Activated T-cell treated with anti-CD3 and anti-CD28 coated beads, Interleukin-2, amount 50 U/mL, for 48 hours (primary cell): ENCODE results near the gene C1GALT1.
"Not testable (repeated sequence)": the region's sequence is repeated elsewhere in the genome, so short reads cannot be mapped to it uniquely, and the experiment has no call there.

Experiments
- DNase-seq, 2 experiments: peaks; one replicate each; pipeline ENCODE4 v3.0.0-alpha.2; 2020

The C1GALT1 gene

DNA sequence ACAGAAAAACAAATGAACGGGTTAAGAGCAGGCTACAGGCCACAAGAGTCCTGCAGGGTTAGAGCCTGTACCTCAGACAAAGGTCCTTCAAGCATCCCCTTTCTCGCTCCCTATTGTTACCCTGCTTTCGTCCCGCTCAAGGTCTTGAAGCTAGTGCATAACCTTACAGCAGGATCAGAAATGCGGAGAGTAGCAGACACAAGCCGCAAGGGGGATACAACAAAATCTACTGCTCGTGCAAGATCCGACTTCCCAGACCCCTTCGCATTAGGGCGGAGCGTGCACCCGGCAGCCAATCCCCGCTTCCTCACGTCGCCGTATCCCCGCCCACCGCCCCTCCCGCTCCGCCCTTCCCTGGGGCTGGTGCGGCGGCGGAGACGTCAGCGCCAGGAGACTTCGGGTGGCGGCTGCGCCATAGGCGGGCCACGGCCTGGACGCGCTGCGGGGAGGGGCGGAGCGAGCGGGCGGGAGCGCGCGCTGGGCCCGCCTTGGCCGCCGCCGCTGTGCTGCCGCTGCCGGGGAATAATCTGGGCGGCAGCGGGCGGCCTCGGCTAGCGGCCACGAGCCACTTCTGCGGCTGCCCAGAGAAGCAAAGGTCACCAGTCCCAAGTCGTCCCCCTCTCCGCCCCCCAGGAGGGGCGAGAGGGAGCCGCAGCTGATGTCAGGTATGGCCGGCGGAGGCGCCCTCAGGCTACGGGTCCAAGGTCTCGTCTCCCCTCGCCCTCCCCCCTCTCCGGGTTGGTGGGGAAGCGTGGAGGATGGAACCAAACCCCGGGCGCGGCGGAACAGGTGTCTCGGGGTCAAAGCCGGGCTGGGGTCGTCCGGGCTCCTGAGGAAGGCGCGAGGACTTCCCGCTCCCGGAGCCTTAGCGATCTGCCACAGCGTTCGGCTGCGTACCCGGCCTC, at the start of gene C1GALT1:
Gene C1GALT1, plus strand, starts transcription at position 389 of the 905 bp plus-strand sequence. CDS start 51,776 bp downstream, outside the sequence.
- peak; percentile 95 to 97 for DNase-seq

DNA sequence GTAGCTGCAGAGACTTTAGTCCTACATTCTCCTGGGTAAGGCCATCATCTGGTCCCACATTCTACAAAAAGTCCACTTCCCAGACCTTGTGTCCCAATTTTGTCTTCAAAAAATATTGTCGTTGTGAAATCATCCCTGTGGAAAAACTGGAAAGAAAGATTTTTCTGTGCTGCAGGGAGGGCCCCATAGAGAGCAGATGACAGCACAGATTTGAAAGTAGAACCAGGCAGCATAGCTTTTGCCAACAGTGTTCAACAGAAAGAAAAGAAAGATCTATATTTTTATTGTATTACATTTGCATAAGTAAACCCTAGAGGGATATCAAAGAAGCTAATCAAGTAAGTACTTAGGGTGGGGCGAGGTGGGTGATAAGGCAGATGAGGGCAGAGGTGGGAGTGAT, 48.3 kb upstream of the C1GALT1 start:
- DNase-seq = no peak

DNA sequence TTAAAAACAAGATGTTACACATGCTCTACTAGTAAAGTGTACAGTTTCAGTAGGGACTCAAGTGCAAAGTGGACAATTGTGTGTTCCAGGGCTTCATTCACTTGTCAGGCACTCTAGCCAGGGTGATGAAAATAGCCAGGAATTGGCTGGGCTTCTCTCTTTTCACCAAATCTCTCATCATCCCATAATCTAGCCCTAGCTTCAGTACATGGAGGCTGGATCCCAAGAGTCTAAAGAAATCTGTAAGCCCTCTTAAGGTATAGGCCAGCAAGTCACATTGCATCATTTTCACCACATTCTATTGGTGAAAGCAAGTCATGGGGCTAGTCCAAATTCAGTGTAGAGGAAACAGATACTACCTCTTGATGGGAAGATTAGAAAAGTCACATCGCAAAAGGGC, 47.3 kb upstream of the C1GALT1 start:
- DNase-seq = no peak

DNA sequence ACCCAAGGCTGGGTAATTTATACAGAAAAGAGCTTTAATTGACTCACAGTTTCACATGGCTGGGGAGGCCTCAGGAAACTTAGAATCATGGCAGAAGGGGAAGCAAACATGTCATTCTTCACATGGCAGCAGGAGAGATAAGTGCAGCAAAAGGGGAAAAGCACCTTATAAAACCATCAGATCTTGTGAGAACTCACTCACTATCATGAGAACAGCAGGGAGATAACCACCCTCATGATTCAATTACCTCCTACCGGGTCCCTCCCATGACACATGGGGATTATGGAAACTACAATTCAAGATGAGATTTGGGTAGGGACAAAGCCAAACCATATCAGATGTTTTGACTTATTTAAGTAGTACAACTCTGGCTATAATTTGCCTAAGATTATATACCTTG, 46.4 kb upstream of the C1GALT1 start:
- not testable (repeated sequence) for DNase-seq

DNA sequence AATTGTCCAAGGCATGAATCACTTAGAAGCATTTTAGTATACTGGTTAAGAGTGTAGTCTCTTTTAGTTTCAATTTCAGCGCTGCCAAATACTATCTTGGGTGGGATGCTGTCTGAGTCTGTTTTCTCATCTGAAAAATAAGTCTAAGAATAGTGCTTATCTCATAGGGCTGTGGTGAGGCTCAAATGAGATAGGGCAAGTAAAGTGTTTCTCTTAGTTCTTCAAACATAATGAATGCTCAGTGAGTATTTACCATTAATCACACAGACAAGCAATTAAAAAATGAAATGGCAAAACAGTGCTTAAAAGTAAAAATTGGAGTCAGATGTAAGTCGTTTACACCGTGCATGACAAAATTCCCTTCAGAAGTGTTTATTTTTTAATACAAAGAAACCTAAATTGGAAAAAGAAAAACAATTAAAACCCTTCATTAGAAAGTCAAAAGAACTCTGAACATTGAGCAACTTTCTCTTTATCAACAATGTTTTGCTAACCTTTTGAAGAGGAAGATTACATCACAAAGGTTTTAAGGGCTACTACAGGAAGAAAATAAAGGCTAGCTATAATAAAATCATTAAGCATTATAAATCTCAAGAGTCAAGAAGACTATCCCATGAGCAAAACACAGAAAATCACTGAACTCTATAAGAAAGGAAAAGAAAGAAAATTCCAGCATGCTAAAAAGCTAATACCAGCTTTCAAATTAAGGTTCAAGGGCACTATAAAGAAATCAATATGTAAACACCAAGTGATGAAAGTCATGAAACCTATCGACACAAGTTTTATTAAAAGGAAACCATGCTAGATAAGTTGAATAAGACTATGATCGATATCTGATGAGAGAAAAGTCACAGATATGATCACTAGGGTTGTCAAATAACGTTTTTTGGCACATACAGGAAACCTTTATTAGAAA, 45.6 kb upstream of the C1GALT1 start:
- DNase-seq = no peak

DNA sequence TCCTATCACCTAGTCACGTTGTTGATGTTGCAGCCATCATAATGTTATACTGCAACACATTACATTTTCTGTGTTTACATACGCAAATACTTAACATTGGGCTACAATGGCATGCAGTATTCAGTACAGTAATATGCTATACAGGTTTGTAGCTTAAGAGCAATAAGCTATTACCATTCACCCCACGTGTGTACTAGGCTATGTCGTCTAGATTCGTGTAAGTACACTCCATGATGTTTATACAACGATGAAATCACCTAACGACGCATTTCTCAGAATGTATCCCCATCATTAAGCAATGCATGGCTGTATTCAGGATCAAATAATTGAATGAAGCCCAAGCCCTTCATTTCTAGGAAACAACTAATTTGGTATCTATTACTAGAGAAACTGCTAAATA, 43.4 kb upstream of the C1GALT1 start:
- no peak for DNase-seq

DNA sequence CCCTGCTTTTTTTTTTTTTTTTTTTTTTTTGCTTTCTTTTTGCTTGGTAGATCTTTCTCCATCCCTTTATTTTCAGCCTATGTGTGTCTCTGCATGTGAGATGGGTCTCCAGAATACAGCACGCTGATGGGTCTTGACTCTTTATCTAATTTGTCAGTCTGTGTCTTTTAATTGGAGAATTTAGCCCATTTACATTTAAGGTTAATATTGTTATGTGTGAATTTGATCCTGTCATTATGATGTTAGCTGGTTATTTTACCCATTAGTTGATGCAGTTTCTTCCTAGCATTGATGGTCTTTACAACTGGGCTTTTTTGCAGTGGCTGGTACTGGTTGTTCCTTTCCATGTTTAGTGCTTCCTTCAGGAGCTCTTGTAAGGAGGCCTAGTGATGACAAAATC, 38.9 kb upstream of the C1GALT1 start:
- DNase-seq = not testable (repeated sequence)

DNA sequence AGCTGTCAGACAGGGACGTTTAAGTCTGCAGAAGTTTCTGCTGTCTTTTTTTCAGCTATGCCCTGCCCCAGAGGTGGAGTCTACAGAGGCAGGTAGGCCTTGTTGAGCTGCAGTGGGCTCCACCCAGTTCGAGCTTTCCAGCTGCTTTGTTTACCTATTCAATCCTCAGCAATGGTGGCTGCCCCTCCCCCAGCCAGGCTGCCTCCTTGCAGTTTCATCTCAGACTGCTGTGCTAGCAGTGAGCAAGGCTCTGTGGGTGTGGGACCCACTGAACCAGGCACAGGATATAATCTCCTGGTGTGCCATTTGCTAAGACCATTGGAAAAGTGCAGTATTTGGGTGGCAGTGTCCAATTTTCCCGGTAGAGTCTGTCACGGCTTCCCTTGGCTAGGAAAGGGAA, 37.2 kb upstream of the C1GALT1 start:
- DNase-seq = not testable (repeated sequence)

DNA sequence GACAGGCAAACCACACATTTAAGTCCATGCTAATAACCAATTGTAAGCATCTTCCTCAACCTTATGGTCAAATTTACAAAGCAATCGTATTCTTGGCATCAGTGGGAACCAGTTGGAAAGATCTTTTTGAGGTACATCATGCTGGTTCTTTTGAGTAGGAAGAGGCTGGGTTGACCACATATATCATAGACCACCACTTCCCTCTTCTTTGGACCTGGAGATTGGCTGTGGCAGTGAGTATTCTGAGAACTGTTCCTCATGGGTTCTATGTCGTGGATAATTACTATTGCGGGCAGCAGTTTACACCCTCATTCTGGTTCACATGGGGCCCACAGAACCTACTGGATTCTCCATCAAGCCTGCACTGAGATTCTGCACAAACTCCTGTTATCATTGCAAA, 35.5 kb upstream of the C1GALT1 start:
- DNase-seq = no peak

DNA sequence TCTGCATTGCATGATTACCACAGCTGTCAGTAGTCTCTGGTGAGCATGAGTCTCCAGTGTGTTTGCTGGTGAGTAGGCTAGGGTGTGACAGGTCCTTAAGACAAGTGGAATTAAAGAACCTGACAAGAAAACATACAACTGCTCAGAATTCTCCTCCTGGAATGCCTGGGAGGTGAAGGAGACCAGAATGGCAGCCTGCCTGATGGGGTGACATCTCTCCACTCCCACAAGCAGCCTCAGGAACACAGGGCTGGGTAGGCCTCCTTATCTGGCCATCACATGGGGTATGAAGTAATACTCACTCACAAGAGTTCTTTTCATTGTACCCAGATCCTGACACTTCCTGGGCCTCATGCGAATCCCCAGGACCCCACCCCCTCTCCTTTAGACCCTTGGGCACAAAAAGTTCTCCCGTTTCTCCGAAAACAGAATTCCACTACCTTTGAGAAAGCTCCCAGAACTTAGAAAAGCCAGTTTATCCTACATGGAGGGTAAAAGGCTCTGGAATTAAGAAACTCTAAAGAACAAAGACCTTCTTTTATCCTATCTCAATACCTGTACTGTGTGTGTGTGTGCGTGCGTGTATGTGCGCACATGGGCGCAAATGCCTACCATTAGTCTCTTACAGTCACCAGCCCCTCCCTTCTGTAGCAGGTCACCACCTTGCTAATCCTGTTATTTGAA, 33.4 kb upstream of the C1GALT1 start:
- no peak for DNase-seq

DNA sequence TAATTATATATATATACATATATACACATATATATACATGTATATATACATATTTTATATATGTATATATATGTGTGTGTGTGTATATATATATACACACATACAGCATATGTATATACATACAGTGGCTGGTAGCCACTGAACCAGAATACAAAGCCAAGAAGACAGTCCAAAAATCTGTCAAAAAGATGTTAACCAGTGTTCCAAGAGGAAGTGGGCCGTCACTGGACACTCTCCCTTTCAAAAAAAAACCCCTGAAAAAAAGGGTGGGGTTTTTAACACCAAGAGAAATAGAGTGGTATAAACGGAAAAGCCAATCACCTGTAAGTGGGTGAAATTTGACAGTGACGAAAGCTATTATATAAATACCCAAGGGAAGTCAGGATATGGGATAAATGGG, 31.1 kb upstream of the C1GALT1 start:
- no peak for DNase-seq

DNA sequence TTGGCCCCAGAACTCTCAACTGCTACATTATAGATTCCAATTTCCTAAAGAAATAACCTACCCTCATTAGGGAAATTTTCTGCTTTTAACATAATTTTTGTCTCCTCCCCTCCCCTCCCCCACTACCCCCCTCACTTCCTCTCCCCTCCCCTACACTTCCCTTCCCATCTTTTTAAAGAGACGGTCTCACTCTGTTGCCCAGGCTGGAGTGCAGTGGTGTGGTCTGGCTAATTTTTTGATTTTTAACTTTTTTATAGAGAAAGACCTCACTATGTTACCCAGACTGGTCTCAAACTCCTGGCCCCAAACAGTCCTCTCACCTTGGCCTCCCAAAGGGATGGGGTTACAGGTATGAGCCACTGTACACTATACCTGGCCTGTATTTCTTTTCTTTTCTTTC, 30.5 kb upstream of the C1GALT1 start:
- DNase-seq = no peak

DNA sequence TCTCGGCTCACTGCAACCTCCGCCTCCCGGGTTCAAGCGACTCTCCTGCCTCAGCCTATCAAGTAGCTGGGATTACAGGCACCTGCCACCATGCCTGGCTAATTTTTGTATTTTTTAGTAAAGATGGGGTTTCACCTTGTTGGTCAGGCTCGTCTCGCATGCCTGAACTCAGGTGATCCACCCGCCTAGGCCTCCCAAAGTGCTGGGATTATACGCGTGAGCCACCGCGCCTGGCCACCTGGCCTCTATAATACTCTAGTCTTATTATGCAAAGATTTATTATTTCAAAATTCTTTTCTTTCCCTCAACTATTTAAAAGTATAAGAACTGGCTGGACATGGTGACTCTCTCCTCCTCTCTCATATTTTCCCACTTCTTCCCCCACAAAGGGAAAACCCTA, 30.0 kb upstream of the C1GALT1 start:
- no peak for DNase-seq

DNA sequence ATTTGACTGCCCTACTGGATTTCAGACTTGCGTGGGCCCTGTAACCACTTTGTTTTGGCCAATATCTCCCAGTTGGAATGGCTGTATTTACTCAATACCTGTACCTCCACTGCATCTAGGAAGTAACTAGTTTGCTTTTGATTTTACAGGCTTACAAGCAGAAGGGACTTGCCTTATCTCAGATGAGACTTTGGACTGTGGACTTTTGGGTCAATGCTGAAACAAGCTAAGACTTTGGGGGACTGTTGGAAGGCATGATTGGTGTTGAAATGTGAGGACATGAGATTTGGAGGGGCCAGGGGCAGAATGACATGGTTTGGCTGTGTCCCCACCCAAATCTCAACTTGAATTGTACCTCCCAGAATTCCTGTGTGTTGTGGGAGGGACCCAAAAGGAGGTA, 28.0 kb upstream of the C1GALT1 start:
- DNase-seq = not testable (repeated sequence)

DNA sequence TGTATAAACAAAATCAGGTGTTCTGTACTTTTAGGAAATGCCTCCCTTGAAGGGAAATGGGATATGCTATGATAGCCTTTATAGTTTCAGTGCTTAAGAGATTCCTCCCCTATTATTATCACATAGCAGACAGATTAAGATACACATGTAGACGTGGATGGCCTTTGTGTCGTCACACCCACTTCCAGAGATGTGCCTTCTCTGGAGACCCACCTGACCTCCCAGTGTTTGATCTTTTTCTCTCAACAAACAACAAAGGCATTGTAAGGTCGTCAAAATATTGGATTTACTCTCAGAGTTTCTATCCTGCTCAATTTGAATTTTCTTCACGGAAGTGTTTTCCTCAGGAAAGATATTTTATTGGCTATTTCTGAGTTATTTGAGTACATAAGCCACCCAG, 25.7 kb upstream of the C1GALT1 start:
- no peak for DNase-seq

DNA sequence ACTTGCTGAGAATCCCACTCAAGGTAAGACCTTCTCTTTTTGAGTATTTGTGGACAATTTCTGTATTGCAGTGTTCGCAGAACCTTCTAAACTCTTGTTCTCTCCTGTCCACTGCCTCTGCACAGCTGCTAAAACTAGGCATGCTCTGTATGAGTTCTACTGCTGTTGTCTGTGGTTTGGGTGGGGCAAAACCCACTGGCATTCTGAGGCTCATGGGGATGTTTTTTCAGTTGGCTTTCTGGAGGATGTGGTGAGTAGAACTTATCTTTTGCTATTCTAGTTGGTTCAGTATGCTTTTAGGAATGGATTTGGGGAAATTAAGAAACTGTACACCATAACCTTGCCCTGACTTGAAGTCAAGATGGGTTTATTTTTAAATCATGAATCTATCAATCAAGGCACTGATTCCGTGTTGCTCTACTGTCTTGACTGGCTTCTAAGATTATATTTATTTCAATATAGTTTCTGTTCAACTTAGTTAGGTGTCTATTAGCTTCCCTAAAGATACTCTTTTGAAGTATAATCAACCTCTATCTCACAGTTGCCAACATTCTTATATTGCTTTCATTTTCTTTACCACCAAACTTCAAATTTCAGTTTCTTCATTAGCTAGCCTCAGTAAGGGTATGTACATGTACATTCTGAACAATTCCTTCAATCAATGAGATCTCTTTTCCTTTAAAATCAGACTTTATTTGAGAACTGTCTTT, 25.0 kb upstream of the C1GALT1 start:
- DNase-seq = peak; percentile 38 to 49

DNA sequence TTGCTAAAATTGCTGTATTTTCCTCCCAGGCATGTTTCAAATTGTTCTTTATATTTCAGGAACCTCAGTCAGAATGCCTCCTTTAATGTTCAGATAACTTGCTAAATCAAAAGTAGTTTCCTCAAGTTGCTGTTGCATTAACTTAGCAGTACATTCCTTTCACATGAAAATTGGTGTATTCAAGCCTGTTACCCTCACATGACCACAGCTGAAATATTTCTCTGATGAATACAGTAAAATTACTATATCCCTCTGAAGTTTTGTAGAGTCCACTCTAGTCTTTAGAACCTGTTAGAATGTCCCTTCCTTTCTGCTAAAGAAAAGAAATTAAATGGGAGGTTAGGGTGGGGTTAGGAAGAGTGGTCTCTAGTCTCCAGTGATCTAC, 24.5 kb upstream of the C1GALT1 start:
- no peak for DNase-seq

DNA sequence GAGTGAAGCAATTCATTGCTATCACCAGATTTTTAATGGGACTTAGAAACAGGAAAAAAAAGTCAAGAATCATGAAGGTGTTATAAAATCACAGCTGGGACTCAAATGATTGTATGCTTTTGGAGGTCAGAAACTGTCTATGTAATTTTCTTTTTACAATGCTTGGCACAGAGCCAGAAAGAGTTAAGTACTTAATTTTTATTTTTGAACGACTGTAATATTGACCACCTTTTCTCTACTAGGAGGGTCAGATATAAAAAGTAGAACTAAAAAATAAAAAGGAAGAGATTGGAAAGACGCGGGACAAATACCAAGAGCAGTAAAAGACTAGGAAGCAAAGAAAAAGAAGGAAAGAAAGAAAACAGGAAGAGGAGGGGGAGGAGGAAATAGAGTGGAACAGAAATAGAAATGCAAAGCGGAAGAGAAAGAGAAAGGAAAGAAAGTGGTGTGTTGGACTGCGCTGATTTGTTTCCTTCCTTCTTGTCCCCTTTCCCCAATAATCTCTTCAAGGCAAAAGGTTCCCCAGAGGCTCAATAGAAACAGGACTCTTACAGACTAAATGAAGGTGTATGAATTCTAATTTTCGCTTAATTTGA, 23.2 kb upstream of the C1GALT1 start:
- no peak for DNase-seq

DNA sequence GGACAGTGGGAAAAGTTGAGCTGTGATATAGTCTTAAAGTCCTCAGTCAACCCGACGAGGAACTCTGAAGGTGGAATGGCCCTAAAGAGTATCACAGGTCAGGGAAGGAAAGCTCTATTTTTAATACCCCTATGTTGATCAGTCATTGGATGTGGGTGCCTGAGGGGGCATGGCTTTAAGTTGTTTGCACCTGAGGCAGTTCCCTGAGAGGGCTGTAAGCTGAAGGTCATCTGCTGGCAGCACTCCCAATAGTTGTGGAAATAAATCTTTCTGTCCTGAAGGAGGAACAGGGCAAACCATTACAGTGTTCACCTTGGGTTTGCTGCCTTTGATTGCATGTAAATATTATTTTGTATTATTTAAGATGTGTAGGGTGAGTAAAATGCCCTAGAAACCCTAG, 17.8 kb upstream of the C1GALT1 start:
- DNase-seq = no peak

DNA sequence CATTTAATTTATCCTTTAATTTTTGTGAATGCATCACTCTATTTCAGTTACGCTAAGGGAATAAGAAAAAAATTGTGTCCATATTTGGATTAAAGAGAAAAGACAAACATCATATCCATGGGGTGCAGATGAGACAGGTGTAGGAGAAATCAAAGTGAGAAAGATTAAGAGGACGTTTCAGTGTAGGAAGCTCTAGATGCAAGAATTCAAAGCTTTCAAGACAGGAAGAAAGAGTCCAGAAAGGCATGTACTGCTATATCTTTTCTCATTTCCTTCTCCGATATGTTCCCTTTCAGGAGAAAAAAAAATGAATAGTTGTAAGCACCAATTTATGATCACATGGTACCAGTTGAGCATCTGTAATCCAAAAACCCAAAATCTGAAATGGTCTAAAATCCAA, 17.0 kb upstream of the C1GALT1 start:
- no peak for DNase-seq

DNA sequence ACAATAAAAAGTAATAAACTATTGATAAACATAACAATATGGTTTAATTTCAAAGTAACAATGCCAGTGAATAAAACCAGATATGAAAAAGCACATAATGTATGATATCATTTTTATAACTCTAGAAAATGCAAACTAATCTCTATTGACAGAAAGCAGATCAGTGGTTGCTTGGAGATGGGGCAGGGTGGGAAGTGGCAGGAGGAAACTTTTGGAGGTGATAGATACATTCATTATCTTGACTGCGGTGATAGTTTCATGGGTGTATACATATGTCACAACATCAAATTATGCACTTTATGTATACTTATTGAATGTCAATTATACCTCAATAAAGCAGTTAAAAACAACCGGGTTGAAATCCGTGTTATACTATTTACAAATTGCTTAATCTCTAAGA, 16.0 kb upstream of the C1GALT1 start:
- DNase-seq = no peak

DNA sequence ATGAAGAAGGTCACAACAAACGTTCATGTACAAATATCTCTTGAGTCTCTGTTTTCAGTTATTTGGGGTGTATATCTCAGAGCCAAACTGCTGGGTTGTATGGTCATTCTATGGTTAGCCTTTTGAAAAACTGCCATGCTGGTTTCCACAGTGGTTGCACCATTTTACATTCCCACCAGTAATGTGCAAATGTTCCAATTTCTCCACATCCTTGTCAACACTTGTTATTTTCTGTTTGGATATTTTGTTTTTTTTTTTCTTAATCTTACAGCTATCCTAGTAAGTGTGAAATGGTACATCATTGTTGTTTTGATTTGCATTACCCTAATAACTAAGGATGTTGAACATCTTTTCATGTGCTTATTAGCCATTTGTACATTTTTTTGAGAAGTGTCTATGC, 13.0 kb upstream of the C1GALT1 start:
- DNase-seq = no peak
